Measurements from ENCODE around the gene EIF5A.

Gene EIF5A

DNA sequence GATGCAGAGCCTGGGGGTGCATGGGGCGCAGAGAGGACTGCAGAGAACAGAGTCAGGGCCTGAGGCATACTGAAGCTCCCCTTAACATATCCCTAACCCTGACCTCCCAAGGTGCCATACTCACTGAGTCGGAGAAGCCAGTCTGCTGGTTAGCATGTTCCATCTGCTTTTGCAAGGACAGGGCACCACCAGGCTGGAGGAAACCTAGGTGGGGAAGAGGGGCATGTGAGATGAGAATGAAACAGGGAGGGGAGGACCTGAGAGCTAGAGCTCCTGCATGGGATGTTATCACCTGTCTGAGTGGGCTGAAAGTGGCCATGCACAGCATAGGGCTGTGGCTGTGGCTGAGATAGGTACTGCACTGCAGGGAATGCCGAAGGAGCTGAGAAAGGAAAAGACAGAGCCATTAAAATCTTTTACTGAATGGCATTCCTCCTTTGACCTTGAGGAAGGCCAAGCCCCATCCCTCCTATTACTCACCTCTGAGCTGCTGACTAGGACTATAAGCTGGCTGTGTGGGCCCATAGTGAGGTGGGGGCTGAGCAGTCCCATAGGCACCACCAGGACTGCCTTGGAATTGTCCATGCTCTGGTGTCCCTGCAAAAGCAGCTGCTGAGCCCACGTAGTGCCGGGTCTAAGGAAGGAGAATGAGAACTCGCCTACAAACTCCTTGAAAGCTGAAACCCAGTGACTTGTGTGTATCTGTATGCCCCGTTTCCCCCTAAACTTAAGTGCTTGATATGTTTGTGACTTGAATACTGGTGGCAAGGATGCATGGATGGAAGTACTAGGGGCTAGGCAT is 5.9 kb downstream of the EIF5A start:
- DNase-seq (ENCODE audit: low read depth) = no peak

DNA sequence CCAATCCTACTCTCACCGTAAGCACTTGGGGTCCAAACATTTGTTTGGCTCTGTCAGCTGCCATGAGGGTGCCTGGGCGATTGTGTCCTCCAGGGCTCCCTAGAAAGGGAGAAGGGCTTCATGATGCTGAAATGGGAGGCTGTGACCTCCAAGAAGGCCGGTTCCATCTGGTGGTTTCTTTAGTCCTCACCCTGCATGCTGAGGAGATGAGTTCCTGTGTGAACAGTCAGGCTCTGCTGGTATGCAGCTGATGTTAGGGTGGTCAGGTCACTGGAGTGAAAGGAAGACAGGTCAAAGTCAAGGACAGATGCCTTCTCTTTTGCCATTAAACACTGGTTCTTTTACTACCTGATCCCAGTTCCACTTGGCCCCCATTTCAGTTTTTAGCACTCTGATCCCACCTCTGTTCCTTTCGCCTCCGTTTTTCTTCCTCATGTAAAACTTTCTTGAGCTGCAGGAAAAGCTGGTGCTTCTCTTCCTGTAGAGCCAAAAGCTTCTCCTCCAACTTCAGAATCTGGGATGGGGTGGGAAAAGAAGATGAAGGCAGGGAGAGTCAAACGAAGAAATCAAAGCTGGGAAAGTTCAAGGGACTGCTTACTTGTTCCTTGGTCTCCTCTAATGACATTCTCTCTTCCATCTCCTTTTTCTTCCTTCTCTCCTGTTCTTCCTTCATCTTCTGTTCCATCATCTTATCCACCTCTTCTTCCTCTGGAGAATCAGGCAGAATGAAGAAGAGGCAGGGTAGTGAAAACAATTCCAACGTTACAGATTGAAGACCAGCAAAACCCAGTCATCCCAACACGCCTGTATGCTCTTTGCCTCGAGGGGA is 6.7 kb downstream of the EIF5A start:
- no peak for DNase-seq (ENCODE audit: low read depth)

DNA sequence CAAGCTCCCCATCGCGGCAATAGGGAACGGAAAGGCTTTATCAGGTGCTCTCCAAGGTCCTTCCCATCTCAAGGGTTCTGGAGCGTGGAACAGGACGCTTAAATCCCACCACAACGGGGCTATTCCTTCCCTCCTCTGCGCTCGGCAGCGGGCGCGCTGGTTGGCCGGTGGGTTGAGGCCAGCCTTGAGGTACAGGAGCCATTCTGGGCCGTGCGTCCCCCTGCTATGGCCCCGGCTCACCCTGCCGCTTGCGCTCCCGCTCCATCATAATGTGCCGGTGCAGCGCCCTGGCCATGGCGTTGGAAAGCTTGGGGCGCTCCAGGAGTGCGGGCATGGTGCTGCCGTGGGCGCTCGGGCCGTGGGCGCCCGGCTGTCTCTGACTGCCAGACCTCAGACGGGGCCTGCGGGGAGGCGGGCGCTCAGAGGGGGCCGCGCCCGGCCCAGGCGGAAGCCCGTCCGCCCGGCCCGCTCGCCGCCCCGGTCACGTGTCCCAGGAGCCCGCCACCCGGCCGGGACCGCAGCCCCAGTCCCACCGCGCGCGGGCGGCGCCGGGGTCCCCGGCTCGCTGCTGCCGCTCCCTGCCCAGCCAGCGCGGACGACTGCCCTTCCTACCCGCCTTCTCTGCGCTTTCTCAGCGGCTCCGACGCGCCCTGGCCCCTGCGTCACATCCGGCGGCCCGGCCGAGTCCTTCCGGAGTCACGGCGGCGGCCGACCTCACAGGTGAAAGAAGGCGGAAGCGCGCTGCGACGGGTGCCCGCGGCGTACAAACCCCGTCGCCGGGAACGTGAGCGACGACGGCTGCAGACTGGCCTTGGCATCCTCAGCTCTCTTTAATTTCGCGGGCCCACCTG is 7.5 kb downstream of the EIF5A start, which contains the start of gene GPS2:
Gene GPS2, minus strand, starts transcription at position 642 of the 851 bp plus-strand sequence. Its CDS starts 308 bp downstream, at position 334.
- DNase-seq (ENCODE audit: low read depth) = peak; percentile 90

DNA sequence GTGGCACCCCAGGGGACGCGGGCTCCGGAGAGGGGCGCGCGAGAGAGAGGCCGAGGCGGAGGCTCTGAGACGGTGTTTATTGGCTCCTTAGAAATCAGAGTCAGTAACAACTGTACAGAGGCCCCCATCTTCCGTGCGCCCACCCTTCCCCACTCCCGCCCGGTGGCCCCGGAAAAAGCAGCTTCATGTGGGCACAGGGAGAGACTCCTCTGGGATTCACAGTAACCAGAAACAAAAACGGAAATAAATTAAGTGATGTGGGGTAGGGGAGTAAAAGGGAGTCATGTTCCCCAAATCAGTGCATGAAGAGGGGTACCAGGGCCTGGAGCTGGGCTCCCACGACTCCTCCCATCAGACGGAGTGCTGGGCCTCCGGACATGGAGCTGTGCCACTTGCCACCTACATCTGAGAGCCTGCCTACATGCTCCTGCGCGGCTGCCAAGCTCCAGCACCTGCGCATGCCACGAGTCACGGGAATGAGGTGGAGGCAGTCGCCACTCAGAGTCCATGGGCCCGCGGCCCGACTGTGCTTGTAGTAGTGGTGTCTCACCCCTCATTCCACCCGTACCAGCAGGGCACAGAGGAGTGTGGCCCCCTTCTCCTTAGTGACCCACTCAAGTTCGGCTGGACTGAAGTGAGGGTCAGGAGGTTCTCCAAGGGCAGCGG is 8.3 kb downstream of the EIF5A start:
- no peak for DNase-seq (ENCODE audit: low read depth)

DNA sequence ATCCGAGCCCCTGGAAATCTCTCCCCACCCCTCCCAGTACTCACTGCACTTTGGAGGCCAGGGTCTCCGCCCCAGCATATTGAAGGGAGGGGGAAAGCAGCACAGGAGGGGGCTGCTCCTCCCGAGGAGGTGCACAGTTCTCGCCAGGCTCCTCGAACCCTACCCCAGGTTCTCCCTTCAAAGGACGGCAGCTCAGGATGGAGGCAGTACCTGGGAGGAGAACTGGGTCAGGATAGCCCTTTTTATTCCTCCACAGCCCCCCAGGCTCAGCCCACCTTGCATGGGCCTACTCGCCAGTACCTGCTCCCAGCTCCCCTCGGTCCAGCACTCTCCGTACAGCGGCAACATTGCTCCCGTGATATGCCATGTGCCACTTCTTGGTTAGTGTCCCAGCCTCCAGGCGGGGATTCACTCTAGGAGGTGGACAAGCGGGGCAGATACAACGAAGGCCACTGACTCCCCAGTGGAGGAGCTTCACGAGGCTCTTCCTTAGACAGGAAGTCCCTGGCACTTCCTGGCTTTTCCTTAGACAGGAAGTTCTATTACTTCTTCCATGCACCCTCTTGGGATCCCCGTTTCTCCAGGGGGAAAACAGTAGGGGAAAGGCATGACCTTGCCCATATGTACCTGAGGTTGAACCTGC is 9.9 kb downstream of the EIF5A start:
- no peak for DNase-seq (ENCODE audit: low read depth)

DNA sequence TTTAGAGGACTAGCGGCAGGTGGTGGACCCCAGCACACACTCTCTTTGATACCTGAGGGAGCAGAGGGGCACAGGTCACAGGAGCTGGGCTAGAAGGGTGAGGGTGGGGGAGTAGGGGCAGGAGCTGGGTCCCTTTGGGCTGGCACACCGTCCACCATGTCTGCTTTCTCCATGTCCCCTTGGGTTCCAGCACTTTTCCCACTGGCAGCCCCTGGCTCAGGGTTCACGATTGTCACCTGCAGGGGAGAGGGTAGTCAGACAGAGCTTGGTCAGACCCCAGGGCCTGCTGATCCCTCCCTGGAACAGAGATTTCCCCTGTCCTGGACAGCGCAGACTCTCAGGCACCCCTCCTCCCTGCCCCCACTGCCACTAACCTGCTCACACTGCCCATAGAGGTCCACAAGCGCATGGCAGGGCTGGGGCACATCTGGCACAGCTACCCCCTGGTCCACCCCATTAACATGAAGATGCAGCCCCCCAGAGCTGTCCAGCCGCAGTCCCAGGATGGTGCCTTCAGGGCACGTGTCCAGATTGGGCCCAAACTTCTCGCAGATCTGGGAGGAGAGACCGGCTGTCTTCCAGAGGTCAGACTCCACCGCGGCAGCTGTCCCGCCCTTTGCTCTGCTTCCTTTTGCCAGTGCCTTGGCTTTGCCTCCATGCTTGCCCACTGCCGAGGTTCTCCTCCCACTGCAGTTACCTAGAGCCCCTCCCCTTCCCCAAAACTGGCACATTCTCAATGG is 10.9 kb downstream of the EIF5A start:
- no peak for DNase-seq (ENCODE audit: low read depth)

DNA sequence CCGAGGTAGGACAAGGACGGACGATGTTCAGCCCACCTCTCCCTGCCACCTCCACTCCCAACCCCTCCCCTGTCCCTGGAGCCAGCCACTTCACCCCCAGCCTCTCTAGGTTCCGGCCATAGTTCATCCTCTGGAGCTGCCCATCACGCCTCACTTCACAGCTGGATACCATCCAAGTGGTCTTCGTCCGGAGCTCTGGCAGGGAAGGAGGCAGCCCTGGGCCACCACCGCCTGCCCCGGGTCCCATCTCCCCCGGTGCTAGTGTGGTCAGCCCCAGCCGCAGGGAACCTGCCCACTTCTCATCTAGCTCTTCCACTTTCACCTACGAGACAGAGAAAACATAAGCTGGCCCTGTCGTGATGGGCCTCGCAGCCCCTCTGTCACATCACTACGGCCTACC is 14.0 kb downstream of the EIF5A start:
- no peak for DNase-seq (ENCODE audit: low read depth)

DNA sequence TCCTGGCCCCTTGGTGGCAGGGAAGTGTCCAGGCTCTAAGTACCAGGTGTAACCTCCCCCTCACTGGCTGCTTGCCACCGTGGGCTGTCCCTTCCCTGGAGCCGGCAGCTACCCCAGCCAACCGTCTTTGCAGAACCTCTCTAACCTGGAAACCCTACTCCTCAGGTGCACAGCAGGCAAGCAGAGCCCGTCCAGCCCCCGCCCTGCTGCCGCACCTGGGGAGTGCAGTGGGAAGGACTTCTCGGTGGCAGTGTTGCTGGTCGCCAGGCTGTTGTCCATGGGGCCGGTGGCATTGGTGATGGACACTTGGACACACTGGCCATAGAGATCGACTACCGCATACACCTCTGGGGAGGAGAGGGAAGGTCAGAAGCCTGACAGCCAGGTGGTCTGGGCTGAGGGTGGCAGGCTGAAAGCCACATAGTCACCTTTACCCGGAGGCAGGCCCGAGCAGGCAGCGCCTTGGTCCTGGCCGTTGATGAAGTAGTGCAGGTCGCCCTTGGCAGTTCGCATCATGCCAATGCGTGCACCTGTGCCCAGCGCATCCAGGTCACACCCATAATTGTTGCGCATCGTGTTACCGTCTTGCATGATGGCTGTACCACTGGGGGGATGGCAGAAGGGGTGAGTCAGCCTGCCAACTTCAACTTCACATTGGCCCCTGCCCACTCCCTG is 15.2 kb downstream of the EIF5A start:
- DNase-seq (ENCODE audit: low read depth) = no peak

DNA sequence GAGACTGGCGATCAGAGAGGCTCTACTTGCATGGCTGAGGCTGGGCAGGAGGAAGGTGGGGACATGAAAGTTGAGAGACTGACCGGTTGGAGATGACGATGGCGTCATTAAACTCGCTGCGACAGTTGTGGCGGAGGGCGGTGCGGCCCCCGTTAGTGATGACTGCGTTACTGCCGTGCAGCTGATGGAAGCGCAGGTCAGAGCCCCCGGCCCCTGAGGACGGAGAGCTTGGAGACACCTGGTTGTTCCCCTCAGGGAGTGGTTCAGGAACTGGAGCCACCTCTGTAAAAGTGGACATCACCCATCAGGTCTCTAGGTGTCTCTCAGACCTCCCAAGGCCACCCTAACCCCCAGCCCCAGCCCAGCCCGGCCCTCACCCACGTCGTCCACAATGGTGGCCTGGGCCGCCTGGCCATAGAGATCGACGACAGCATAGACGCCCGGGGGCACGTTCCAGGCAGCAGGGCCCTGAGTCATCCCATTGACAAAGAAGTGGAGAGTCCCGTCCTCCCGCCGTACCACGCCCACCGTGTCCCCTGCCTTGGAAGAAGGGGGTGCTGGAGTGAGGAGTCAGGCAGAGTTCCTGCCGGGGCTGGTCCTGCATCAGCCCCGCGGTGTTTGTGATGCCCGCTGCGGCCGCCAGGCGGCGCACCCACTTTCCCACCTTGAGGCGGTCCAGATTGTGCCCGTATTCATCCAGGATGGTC is 16.5 kb downstream of the EIF5A start:
- peak; percentile 57 for DNase-seq (ENCODE audit: low read depth)

DNA sequence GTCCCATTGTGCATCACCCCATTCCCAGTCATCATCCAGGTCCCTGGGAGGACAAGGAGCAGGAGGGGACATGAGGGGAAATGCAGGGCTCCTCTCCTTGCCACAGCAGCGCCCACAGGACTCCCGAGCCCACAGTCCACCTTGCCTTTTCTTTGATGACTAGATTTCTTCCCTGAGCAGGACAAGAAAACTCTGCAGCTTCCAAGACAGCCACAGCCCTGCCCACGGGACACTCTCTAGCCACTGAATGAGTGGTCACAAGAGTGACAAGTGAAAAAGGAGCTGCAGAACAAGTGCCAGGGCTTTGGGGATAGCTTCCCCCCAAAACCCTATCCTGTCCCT is 17.0 kb downstream of the EIF5A start:
- no peak for DNase-seq (ENCODE audit: low read depth)

DNA sequence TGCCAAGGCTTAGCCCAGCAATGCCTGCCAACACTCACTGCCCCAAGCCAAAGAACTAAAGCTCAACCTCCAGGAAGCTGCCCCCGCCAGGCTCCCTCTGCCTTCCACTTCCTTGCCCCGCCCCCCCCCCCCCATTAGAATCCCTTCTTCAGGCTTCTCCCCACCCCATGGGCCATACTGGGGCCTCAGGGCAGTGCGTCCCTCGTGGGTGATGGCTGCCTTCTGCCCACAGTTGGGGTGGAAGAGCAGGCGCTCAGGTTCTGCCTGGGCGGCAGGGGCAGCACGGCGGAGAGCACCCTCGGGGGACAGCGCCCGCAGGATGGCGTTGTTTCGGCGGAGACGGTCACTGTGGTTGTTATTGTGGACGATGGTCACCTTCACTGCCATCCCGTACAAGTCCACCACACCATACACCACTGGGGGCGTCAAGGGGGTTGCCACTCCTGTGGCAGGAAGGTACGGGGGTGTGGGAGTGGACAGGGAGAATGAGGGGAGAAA is 17.7 kb downstream of the EIF5A start:
- no peak for DNase-seq (ENCODE audit: low read depth)

DNA sequence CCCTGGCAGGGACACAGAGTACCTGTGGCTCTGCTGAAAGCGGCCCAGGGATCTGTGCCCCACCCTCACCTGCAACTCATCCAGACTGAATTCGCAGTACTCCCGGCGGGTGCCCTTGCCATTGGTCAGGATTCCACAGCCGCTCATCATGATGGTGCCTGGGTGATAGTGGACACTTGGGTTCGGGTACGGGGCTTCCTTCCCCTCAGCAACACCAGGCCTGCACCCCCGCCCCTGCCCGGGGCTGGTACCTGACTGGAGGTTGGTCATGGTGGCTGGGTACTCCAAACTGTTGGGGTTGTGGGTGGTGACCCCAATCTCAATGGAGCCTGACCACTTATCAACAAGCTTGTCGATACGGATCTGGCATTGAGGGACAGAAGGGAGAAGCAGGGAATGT is 18.8 kb downstream of the EIF5A start:
- DNase-seq (ENCODE audit: low read depth) = no peak

DNA sequence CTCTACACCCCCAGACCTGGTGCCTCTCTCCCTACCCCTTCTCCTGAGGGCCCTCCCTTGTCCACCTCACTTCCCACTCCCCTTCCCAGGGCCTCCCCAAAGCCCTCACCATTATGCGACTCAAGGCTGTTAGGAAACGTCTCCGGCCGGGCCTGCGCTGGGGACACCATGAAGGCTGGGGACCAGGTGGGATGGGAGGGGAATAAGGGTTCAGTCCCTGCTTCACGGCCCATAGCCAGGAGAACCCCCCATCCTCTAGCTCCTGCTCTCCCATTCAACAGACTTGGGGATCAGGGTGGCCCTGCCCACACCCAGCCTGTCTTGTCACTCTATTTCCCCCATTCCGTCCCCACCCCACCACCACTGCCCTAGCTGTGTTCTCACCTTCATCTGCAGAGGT is 19.6 kb downstream of the EIF5A start:
- DNase-seq (ENCODE audit: low read depth) = no peak

DNA sequence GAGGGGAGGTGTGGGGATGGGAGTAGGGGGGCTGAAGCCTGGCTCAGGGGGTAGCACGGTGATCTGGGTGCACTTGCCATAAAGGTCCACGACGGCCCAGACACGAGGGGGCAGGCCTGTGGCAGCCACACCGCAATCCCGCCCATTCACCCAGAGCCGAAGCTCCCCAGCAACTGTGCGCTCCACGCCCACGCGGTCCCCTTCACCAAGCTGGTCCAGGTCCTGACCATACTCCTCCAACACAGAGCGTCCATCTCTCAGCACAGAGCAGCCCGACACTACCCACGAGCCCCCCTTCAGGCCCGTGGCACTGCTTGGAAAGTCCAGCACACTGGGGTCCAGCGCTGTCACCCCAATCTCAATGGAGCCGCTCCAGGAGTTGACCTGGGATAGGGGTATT is 20.1 kb downstream of the EIF5A start:
- no peak for DNase-seq (ENCODE audit: low read depth)

DNA sequence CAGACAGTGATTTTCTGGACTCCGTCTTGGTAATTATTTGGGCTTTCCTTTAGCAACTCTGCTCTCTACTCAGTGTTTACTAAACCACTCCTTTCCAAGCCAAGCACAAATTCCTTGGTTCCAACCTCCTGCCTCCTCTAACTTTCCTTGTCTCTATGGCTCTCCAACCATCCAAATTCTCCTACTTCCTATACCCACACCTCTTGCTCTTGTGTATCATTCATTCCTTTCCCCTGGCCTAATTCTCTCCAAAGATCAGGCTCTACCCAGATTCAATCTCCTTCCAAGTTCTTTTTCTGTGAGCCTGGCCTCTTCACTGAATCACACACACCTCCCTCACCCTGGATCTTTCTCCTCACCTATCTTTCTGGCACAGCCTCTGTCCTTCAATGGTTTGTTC is 20.6 kb downstream of the EIF5A start:
- DNase-seq (ENCODE audit: low read depth) = no peak

DNA sequence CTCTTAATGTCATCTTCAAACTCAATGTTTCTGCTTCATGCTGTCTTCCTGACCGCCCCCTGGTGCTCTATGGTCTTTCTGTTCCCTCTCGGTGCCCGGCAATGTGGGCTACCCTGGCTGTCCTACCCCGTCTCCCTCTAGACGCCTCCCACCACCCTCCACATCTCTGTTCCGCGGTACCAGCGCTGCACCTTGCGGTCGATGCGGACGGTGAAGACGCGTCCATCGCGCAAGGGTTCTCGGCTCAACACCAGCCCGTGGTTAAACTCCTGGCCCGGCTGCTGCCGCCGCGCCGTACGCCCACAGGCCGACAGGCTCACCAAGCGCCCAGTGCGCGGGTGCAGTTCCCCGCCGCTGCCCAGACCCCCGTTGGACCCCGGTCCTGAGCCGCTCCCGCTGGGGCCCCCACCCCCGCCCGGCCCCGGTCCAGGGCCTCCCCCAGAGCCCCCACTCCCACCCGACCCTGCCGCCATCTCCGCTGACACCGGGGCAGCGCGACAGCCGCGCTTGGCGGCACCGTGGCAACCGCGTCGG is 21.5 kb downstream of the EIF5A start, which contains the start of gene NEURL4:
Gene NEURL4, minus strand, starts transcription at position 496 of the 534 bp plus-strand sequence. Its CDS starts 23 bp downstream, at position 473.
- no peak for DNase-seq (ENCODE audit: low read depth)

DNA sequence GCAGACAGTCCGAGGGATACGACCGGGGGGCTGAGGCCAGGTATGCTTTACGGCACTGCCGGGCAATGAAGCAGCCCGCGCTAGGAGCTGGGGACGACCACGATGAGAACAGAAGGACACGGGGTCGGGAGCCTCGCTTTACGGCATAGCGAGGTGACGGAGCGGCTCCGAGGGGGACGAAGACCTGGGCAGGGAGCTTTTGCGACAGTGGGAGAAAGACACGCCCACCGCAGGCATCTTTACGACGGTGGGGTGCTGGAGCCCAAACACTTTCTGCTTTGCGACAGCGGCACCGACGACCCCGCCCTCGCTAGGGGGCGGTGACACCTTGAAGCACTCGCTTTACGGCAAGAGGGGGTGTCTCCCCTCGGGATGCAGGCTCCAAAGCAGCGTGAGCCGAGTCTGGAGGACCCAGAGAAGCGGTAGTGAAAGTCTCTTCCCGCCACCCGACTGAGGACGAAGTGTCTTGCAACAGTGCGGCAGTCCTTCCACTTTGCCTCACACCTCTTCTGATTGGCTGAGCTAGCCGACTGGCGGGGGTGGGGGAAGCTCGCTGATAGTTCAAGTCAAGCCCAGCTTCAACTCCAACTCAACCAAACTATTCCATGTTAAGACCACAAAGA is 22.1 kb downstream of the EIF5A start:
- DNase-seq (ENCODE audit: low read depth) = peak; percentile 94

DNA sequence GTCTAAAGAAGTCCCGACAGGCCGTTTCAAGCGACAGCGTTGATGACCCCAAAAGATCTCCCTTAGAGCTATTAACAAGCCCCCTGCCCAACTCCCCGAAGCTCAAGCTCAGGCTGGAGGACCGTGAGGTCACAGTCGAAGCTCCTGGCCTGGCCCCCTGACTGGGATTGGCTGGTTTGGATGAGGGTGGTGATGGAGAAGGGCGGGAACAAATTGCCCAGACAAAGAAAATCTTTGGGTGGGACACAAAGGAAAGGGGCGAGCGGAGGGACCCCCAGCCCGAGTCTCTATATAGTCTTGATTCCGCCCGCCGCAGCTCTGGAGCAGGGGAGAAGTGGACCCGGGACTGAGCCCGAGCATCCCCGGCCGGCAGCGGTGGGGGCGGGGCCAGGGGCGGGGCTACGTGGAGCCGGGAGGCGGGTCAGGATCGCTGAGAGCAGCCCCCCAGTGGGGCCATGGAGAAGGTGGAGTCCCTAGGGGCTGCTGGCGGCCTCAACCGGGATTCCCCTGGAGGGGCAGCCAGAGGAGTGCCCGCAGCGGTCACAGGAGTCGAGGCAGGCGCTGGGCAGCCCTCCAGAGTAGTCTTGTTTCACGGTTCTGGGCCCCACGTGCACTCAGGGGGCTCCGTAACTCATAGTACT is 22.7 kb downstream of the EIF5A start:
- DNase-seq (ENCODE audit: low read depth) = peak; percentile 75
